Thyroid gland (tissue), 4 donors: ENCODE data around the gene NFIB. TPM values are rescaled to one million over a fixed set of nuclear protein-coding genes. Genes with fewer than 3 reads are reported as not detected.

ENCODE experiments used
- DNase-seq, 2 donors: peaks; one replicate each; pipeline ENCODE4 v3.0.0-alpha.2; 2019
- H3K27ac ChIP-seq, 3 donors: fragments of 200-600 bp; sonication (generic); 1 replicate in 2 of 3; 2 replicates in 1 of 3; pipeline ENCODE4 v1.5.1; 2016 to 2019; ENCODE audit warnings: mild to moderate bottlenecking in 1 of 3, moderate library complexity in 1 of 3
- H3K27me3 ChIP-seq: fragments of 200-600 bp; sonication (generic); one replicate; pipeline ENCODE4 v1.5.1; 2019
- H3K36me3 ChIP-seq, 2 donors: fragments of 200-600 bp; sonication (generic); one replicate each; pipeline ENCODE4 v1.5.1; 2016 to 2019
- H3K4me1 ChIP-seq, 2 donors: fragments of 200-600 bp; sonication (generic); one replicate each; pipeline ENCODE4 v1.5.1; 2017 to 2019
- H3K4me3 ChIP-seq, 3 donors: fragments of 200-600 bp; sonication (generic); replicated peaks in 1 of 3; 1 replicate in 2 of 3; 2 replicates in 1 of 3; pipeline ENCODE4 v1.5.1; 2016; ENCODE audit warnings: mild to moderate bottlenecking in 1 of 3
- H3K9me3 ChIP-seq: fragments of 200-600 bp; sonication (generic); one replicate; pipeline ENCODE4 v1.5.1; 2017
- POLR2A ChIP-seq, 2 donors: fragments of 450-650 bp; IDR thresholded peaks; one replicate each; pipeline ENCODE4 v1.6.1; 2017; ENCODE audit warnings: antibody characterized with exemption in 2 of 2, mild to moderate bottlenecking in 2 of 2, moderate library complexity in 1 of 2
- WGBS, 2 donors: methylation state at CpG; one replicate each; pipeline ENCODE4 v1.1.5; 2017; 5-methylcytosine and 5-hydroxymethylcytosine counted together
- intact Hi-C: fragments of 100-400 bp; cut with DNase I; formaldehyde crosslinking; loops from one replicate; pipeline ENCODE4 v1.15.1; 2023
- total RNA-seq, 4 donors: library from RNA; depleted of rRNA; stranded (reverse); fragments of >200 nt; gene quantifications; one replicate each; pipeline ENCODE4 v1.2.3, GENCODE V29; 2016
- TF ChIP-seq, protein P1 (sequence below), 6 experiments: fragments of 200-600 bp in 3 of 6; fragments of 450-650 bp in 3 of 6; sonication (generic) in 3 of 6; IDR thresholded peaks; one replicate each; pipeline ENCODE4 v1.5.1; 2016 to 2019; ENCODE audit warnings: antibody characterized with exemption in 6 of 6, mild to moderate bottlenecking in 2 of 6, inconsistent platforms in 1 of 6, moderate library complexity in 1 of 6

The NFIB gene
- total RNA-seq, 4 donors from 2014 or later = 57.9 to 144 (median 125) TPM

DNA sequence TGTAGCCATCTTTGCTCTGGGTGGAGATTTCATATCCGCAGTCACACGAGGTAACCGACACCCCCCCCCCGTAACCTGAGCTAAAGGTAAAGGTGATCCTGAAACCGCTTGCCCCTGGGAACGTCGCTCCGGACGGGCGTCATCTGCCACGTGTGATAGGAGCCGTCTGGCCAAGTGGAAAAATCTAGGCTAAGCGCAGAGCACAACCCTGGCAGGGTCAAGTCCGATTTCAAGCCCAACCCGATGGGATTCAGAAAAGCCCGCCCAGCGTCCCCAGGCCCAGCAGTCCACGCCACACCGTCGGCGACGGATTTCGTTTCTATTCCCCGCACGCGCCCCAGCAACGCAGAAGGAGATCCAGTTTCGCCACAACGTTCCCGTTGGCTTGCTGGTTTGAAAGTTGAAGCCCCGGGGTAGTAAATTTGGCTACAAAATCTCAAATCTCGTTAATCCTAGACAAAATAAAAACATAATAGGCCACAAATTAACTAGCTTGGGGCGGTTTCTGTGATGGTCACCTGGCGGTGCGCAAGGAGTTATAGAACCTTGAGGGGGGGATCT lies 32.4 kb upstream of the NFIB start:
- H3K27me3 ChIP-seq = peaks cover 12% of the 10 kb centered on the region
- no peaks in the 10 kb centered on the region for H3K9me3 ChIP-seq
- H3K4me1 ChIP-seq = peaks cover 35 to 39% of the 10 kb centered on the region in 2 donors
- peak overlapping the region; percentile 71 to 76 (median 74) for H3K27ac ChIP-seq
- intact Hi-C loops = loop anchor here (5.0 kb wide), 1 partner anchor 34 kb away; the partner anchor contains the start of gene NFIB
- peak; percentile 32 to 34 for DNase-seq
- TF ChIP-seq, protein P1, sequence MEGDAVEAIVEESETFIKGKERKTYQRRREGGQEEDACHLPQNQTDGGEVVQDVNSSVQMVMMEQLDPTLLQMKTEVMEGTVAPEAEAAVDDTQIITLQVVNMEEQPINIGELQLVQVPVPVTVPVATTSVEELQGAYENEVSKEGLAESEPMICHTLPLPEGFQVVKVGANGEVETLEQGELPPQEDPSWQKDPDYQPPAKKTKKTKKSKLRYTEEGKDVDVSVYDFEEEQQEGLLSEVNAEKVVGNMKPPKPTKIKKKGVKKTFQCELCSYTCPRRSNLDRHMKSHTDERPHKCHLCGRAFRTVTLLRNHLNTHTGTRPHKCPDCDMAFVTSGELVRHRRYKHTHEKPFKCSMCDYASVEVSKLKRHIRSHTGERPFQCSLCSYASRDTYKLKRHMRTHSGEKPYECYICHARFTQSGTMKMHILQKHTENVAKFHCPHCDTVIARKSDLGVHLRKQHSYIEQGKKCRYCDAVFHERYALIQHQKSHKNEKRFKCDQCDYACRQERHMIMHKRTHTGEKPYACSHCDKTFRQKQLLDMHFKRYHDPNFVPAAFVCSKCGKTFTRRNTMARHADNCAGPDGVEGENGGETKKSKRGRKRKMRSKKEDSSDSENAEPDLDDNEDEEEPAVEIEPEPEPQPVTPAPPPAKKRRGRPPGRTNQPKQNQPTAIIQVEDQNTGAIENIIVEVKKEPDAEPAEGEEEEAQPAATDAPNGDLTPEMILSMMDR (IDR thresholded peaks at IDR 0.05) = no peak
- peak in 1 of 2 donors; percentile 31 for TF ChIP-seq POLR2A (IDR thresholded peaks at IDR 0.05)
- WGBS, 2 donors = 48 to 56% methylated on average over 26 to 33 of the region's 35 CpGs
- H3K36me3 ChIP-seq = no peaks in the 10 kb centered on the region
- H3K4me3 ChIP-seq = peak overlapping the region in 2 of 3 donors; percentile 27 to 32

DNA sequence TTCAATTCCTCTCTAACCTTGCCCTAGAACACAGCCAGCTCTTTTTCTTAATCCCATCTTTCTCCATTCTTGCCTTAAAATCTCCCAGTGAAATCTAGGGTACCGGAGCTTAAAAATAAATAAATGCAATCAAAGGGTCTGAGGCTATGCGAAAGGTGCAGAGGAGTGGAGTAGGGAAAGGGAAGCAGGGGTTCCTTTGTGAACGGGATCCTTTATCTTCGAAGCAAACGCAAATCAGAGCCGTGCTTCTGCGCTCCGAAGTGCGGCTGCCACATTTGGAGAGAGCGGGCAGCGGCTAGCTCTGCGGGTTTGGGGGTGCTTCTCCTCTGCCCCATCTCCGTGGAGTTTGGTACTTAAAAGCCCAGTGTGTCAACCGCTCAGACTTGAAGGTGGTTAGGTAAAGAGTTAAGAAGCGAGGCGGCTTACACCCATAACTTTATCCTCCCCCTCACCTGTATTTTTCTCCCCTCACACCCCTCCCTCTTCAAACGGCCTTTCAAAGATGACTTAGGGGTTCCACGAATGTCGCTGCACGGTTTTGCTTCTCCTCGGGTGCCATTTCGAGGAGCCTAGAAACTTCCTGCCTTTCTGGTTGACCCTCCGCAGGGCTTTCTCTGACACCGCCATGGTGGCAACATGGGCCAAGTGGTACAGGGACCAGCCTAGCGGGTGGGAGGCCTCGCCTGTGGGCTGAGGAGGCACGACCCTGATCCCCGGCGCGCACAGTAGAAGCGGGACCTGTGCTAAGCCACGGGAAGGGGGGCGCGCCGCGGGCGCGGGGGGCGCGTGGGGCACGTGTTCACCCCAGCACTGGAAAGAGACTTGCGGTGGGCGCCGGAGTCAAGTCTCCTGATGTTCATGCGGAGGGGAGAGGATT lies 31.7 kb upstream of the NFIB start:
- intact Hi-C loops = loop anchor here (5.0 kb wide), 1 partner anchor 33 kb away; the partner anchor contains the start of gene NFIB
- H3K9me3 ChIP-seq = no peaks in the 10 kb centered on the region
- H3K4me3 ChIP-seq = no peak overlapping the region
- H3K36me3 ChIP-seq = no peaks in the 10 kb centered on the region
- peaks cover 12% of the 10 kb centered on the region for H3K27me3 ChIP-seq
- DNase-seq = no peak
- WGBS, 2 donors = 47 to 68% methylated on average over 41 to 45 of the region's 45 CpGs
- H3K27ac ChIP-seq = peak overlapping the region; percentile 52 to 74 (median 71)
- H3K4me1 ChIP-seq = peaks cover 35 to 42% of the 10 kb centered on the region in 2 donors
- TF ChIP-seq, protein P1 (IDR thresholded peaks at IDR 0.05) = no peak
- TF ChIP-seq POLR2A (IDR thresholded peaks at IDR 0.05) = no peak

DNA sequence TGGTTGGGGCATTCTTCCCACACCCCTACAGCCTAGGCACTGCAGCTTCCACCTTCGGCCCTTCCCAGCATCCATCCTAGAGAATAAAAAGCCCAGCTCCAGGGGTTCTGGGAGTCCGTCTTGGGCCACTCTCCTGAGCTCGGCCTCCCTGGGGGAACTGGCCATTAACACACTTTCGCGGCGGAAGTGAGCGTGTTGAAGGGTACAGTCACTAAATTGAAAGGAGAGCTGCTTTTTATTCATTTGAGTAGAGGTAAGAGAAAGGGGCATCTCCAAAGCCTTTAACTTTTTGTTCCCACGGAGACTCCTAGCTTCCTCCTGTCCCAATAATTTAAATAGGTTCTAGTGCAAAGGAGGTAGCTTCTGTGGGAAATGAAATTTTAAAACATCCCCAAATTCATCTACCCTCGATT lies 31.0 kb upstream of the NFIB start:
- intact Hi-C loops = loop anchor here (5.0 kb wide), 1 partner anchor 33 kb away; the partner anchor contains the start of gene NFIB

DNA sequence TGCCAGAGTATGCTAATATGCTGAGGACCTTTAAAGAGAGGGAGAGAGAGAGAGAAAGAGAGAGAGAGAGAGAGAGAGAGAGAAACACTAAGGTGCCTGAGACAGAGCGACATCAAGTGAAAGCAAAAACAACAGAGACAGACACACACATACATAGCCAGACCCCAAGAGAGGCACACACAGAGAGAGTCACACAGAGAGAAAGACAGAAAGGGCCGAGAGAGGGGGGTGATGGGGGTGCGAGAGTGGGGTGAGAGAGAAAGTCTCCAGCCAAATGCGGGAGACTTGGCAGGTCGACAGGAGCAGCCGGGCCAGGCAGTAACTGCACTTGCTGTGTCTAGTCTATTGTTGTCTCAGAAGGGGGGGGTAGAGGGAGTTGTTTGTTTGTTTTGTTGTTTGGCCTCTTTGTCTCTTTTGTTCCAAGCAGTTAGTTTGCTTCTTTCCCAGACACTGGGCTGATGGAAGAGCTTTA lies 30.1 kb upstream of the NFIB start:
- WGBS, 2 donors = 9 to 32% methylated on average over 6 of the region's 6 CpGs
- Histone ChIP-seq H3K9me3 (no peaks in the 10 kb centered on the region), H3K27me3 (no peaks in the 10 kb centered on the region), H3K36me3 (no peaks in the 10 kb centered on the region), H3K27ac (peak overlapping the region; percentile 31 to 74 (median 57)), H3K4me3 (peak overlapping the region in 1 of 3 donors; percentile 9), H3K4me1 (peaks cover 27 to 33% of the 10 kb centered on the region in 2 donors)
- intact Hi-C loops = no loop called here
- TF ChIP-seq, protein P1 (IDR thresholded peaks at IDR 0.05) = peak in 4 of 6 experiments; percentile 7 to 22 (median 16)
- no peak for TF ChIP-seq POLR2A (IDR thresholded peaks at IDR 0.05)
- peak; percentile 49 to 54 for DNase-seq

More for the DNA sequence above, 31.0 kb upstream of the NFIB start:
- TF ChIP-seq, protein P1 (IDR thresholded peaks at IDR 0.05) = no peak
- H3K9me3 ChIP-seq = no peaks in the 10 kb centered on the region
- H3K36me3 ChIP-seq = no peaks in the 10 kb centered on the region
- H3K4me3 ChIP-seq = no peak overlapping the region
- peak overlapping the region; percentile 5 to 74 (median 57) for H3K27ac ChIP-seq
- H3K27me3 ChIP-seq = peaks cover 8% of the 10 kb centered on the region
- DNase-seq = no peak
- peaks cover 34 to 41% of the 10 kb centered on the region in 2 donors for H3K4me1 ChIP-seq
- 76 to 79% methylated on average over 9 of the region's 9 CpGs for WGBS, 2 donors
